K562 (cell line): ENCODE measurements around the gene AMIGO1. TPM values are rescaled to one million over a fixed set of nuclear protein-coding genes. Genes with fewer than 3 reads are reported as not detected.

ENCODE experiments used
- ESRRB ChIP-seq: fragments of 250-450 bp; sonication (Bioruptor Pico); IDR thresholded peaks from 2 replicates; pipeline ENCODE4 v1.5.0; 2020; ENCODE audit warnings: mild to moderate bottlenecking, moderate library complexity, borderline replicate concordance
- REST ChIP-seq, 2 experiments: fragments of 450-650 bp; formaldehyde crosslinking in 1 of 2; IDR thresholded peaks; 2 replicates each; pipeline versions ENCODE4 v1.4.0 to v1.6.1; 2014 to 2020; ENCODE audit warnings: mild to moderate bottlenecking in 2 of 2, borderline replicate concordance in 1 of 2, low read depth in 1 of 2
- RHOXF2B ChIP-seq: fragments of 250-450 bp; sonication (Bioruptor Pico); conservative IDR thresholded peaks from 2 replicates; pipeline ENCODE4 v1.5.1; 2021
- SMARCB1 ChIP-seq: IDR thresholded peaks from 2 replicates; pipeline ENCODE4 v1.6.1; 2011; ENCODE audit warnings: improper control_type of control experiment, low read depth; ENCODE audit not compliant: insufficient read length
- SRSF7 ChIP-seq: fragments of 200-400 bp; formaldehyde crosslinking; optimal IDR thresholded peaks from 2 replicates; pipeline ENCODE3; 2017; ENCODE audit warnings: mild to moderate bottlenecking, low read depth, low read length
- STAG1 ChIP-seq: sonication (generic); formaldehyde crosslinking; IDR thresholded peaks from 2 replicates; pipeline ENCODE4 v1.5.0; 2020; ENCODE audit warnings: missing genetic modification reagents, borderline replicate concordance
- VEZF1 ChIP-seq: fragments of 200-800 bp; sonication (Bioruptor generic); IDR thresholded peaks from 2 replicates; pipeline ENCODE4 v1.6.1; 2017; ENCODE audit warnings: missing genetic modification characterization, missing compliant biosample characterization
- ZBTB33 ChIP-seq: sonication (generic); formaldehyde crosslinking; IDR thresholded peaks from 2 replicates; pipeline ENCODE4 v1.8.1; 2023; ENCODE audit warnings: mild to moderate bottlenecking, missing genetic modification reagents
- ZEB2 ChIP-seq: fragments of 450-650 bp; IDR thresholded peaks from 2 replicates; pipeline ENCODE4 v1.6.1; 2016
- ZNF224 ChIP-seq: sonication (generic); formaldehyde crosslinking; IDR thresholded peaks from 2 replicates; pipeline ENCODE4 v1.8.0; 2022; ENCODE audit warnings: mild to moderate bottlenecking, missing genetic modification reagents
- ZNF695 ChIP-seq: fragments of 450-650 bp; formaldehyde crosslinking; IDR thresholded peaks from 2 replicates; pipeline ENCODE4 v1.4.0; 2020; ENCODE audit warnings: mild to moderate bottlenecking, moderate library complexity
- ZNF740 ChIP-seq, 3 experiments: fragments of 200-800 bp in 1 of 3; sonication (Bioruptor generic) in 1 of 3; sonication (generic) in 1 of 3; formaldehyde crosslinking in 1 of 3; IDR thresholded peaks; 2 replicates each; pipeline versions ENCODE4 v1.6.1 to v1.8.0; 2016 to 2022; ENCODE audit warnings: mild to moderate bottlenecking in 2 of 3, missing compliant biosample characterization in 2 of 3, missing genetic modification characterization in 2 of 3, missing genetic modification reagents in 1 of 3
- polyA plus RNA-seq, 8 experiments: library from polyadenylated mRNA; depleted of rRNA in 4 of 8; stranded (reverse) in 5 of 8; unstranded in 3 of 8; fragments of >200 nt; fragmentation: Nextera tagmentation in 2 of 8; fragmentation: Illumina TruSeq in 1 of 8; extraction: Ambion mirVana in 2 of 8; extraction: Trizol in 1 of 8; gene quantifications; 2 replicates each; pipeline versions ENCODE4 v1.2.1 to v1.2.3, GENCODE V29; 2011 to 2014; ENCODE audit warnings: inconsistent platforms in 1 of 8, missing spikeins in 1 of 8
- total RNA-seq, 7 experiments: library from RNA; depleted of rRNA in 6 of 7; stranded (reverse); fragments of >200 nt in 6 of 7; fragmentation: Illumina TruSeq in 2 of 7; extraction: Trizol in 2 of 7; gene quantifications; 2 replicates each; pipeline versions ENCODE4 v1.2.1 to v1.2.3, GENCODE V29; 2011 to 2021; ENCODE audit warnings: low replicate concordance in 1 of 7

AMIGO1 gene
- total and polyA plus RNA-seq, 9 of the 15 experiments (the other 6 are each of a cell fraction or from before 2014, with no cell fraction given), result 0.24 to 1.0 (median 0.54) TPM

- TF ChIP-seq VEZF1 (CRISPR knock-in tag) (peak; percentile 67), ZNF740 (CRISPR knock-in tag; IDR thresholded peaks at IDR 0.05) (no peak), ZNF740 (tag; IDR thresholded peaks at IDR 0.05) (no peak), ZNF695 (CRISPR knock-in tag) (no peak), SRSF7 (no peak), ZNF224 (no peak), SMARCB1 (no peak), REST (IDR thresholded peaks at IDR 0.05; ENCODE audit: borderline replicate concordance) (peak; percentile 51; the same call in 1 of the 2 replicates), REST (CRISPR knock-in tag; IDR thresholded peaks at IDR 0.05; ENCODE audit: low read depth) (no peak), STAG1 (CRISPR knock-in tag) (peak; percentile 14; the same call in 1 of the 2 replicates), ZBTB33 (no peak; the same call in 1 of the 2 replicates), RHOXF2B (CRISPR knock-in tag) (no peak), ESRRB (CRISPR knock-in tag) (no peak), ZEB2 (no peak)
Measured at GRCh38 chr1:109498161-109498801, 11.2 kb downstream of the AMIGO1 start (continued).
